Non-pigmented ciliary epithelial cell (primary cell): Measurements from ENCODE around the gene CNOT6.
A peak's percentile ranks its signal among the peaks of the same experiment; 100 is the strongest.
"Not testable (repeated sequence)": the region's sequence is repeated elsewhere in the genome, so short reads cannot be mapped to it uniquely, and the experiment has no call there.

Experiments
- DNase-seq: peaks from one replicate; pipeline ENCODE4 v3.0.0-alpha.2; 2010; ENCODE audit warnings: low read depth

The CNOT6 gene

DNA sequence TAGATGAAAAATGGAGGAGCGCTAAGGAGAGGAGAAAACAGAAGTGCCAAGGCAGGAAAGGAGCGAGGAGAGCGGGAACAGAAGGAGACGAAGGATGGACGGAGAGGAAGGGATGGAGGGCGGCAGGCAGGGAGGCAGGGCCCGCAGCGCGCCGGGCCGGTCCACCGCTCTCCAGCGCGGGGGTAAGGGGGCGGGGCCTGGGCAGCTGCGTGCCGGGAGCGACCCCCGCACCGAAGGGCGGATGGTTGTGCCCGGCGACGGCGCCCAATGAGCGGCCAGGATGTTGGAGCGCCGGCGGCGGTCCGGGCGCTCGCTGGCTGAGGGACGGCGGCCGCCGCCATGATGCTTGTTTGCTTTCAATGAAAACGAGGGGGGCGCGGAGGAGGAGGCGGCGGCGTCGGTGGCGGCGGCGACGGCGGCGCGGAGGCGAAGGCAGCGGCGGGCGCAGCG, at the start of gene CNOT6:
CNOT6 (plus strand) TSS at position 320 of the 450 bp plus-strand sequence. CDS start 34,898 bp downstream, outside the sequence.
- peak; percentile 63 for DNase-seq

GRCh38 chr5:180454752-180455151, 39.4 kb upstream of the CNOT6 start:
- no peak for DNase-seq

- DNase-seq: no peak
Observed at GRCh38 chr5:180455872-180456271, 38.3 kb upstream of the CNOT6 start.

GRCh38 chr5:180456792-180457191, 37.4 kb upstream of the CNOT6 start:
- no peak for DNase-seq

DNA sequence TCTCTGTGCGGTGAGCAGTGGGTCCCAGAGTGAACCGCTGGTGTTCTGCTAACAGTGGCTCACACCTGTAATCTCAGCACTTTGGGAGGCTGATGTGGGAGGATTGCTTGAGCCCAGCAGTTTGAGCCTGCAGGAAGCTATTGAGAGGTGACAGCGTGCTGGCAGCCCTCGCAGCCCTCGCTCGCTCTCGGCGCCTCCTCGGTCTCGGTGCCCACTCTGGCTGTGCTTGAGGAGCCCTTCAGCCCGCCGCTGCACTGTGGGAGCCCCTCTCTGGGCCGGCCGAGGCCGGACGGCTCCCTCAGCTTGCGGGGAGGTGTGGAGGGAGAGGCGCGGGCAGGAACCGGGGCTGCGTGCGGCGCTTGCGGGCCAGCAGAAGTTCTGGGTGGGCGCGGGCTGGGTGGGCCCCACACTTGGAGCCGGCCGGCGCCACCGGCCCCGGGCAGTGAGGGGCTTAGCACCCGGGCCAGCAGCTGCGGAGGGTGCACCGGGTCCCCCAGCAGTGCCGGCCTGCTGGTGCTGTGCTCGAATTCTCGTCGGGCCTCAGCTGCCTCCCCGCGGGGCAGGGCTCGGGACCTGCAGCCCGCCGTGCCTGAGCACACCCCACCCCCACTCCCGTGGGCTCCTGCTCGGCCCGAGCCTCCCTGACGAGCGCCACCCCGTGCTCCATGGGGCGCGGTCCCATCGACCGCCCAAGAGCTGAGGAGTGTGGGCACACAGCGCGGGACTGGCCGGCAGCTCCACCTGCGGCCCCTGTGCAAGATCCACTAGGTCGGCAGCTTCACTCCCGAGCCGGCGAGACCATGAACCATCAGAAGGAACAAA, 35.1 kb upstream of the CNOT6 start:
- not testable (repeated sequence) for DNase-seq

DNA sequence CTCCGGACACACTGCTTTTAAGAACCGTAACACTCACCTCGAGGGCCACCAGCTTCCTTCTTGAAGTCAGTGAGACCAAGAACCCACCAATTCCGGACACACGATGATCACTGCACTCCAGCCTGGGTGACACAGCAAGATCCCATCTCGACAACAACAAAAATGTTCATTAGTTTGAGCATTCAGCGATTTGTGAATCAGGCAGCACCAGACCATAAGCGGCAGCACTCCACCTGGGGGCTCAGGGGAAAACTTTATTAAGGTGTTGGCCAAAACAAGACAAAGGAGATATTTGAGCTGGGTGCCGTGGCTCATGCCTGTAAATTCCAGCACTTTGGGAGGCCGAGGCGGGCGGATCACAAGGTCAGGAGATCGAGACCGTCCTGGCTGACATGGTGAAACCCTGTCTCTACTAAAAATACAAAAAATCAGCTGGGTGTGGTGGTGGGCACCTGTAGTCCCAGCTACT, 34.5 kb upstream of the CNOT6 start:
- DNase-seq: not testable (repeated sequence)

DNA sequence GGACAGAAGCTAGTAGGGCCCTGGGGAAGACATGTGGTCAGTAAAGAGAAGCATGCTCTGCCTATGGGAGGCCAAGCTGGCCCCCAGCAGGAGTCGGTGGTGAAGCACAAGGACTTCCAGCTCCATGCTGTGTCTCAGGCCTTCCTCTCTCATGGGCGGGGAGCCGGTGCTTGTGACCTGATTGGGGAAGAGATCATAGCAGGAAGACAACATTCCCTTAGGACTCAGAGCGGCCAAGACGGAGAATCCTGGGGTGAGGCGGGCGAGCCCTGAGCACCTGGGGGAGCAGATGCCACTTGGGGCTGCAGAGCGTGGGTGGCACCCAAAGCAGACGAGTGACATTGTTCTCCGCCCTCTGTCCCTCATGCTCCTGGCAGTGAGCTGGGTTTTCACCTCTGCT, 33.3 kb upstream of the CNOT6 start:
- DNase-seq: no peak

DNA sequence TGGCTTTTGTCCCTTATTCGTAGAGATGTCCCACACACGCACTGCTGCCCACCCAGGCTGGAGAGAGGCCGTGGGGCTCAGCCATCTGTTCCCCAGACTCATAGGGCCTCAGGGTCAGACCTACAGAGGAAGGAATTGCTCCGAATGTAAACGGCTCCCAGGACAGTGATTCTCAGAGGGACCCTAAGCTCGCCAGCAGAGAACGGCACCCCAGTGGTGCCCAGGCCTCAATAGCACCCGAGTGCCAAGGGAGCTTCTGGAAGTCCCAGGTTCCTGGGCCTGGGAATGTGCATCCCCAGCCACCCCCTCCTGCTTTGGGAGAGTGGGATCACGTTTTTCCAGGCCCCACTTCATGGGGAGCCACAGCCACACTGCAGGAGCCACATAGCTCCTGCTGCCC, 32.9 kb upstream of the CNOT6 start:
- DNase-seq: no peak

DNA sequence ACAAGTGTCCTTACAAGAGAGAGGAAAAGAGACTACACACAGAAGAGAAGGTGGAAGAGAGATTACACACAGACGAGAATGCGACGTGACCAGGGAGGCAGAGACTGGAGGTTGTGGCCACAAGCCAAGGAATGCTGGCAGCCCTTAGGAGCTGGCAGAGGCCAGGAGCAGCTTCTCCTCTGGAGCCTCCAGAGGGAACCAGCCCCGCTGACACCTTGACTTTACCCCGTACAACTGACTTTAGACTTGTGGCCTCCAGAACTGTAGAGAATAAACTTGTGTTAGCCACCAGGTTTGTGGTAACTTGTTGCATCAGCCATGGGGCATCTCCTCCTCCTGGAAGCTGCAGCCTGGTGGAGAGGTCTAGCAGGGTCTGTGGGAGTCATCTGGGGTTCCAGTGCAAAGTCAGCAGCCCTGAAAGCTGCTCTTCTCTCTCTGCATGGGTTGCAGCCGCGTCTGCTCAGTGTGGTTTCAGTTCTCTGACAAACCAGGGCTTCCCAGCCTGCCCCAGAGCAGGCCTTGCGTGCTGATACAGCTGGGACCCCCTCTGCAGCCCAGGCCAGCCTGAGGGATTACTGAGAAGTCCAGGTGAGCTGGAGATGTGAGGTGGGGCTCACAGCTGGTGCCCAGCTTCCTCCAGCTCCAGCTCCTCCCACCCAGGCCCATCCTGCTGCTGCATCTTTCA, 30.8 kb upstream of the CNOT6 start:
- DNase-seq: no peak

GRCh38 chr5:180463916-180464602, 30.1 kb upstream of the CNOT6 start:
- DNase-seq: no peak

DNA sequence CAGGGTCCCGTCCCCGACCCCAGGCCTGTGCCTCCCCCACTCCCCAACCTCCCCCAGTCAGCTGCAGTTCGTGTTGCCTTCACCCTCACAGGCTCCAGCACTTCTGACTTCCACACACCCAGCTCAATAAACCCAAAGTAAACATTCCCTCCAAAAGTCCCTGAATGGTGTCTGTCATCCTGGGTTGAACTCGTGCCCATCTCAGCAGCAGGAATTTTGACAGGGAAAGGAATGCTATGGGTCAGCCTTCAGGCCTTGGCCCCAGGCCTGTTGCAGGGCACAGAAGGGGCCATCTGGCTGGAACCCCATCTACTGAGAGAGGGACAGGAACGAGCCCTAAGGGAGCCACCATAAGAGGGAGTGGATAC, 29.6 kb upstream of the CNOT6 start:
- no peak for DNase-seq

- not testable (repeated sequence) for DNase-seq
Observed at GRCh38 chr5:180465052-180465451, 29.1 kb upstream of the CNOT6 start.

DNA sequence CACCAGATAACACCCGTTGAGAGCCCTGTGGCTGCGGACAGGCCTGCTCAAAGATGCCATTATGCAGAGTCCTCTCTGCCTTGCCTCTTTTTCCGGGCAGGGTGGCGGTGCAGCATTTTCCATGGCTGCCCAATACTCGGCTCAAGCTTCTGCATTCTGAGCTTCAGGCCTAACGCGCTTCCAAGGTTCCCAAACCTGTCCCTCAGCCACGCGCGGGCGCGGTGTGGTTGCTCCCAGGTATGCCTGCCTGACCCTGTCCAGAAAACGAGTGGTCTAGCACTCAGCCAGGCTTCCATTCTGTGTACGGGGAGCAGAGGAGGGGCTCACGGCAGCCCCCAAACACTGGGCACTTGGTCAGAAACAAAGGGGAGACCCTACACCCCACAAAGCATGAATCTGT, 27.9 kb upstream of the CNOT6 start:
- DNase-seq: no peak

GRCh38 chr5:180467028-180467975, 26.9 kb upstream of the CNOT6 start:
- no peak for DNase-seq

DNA sequence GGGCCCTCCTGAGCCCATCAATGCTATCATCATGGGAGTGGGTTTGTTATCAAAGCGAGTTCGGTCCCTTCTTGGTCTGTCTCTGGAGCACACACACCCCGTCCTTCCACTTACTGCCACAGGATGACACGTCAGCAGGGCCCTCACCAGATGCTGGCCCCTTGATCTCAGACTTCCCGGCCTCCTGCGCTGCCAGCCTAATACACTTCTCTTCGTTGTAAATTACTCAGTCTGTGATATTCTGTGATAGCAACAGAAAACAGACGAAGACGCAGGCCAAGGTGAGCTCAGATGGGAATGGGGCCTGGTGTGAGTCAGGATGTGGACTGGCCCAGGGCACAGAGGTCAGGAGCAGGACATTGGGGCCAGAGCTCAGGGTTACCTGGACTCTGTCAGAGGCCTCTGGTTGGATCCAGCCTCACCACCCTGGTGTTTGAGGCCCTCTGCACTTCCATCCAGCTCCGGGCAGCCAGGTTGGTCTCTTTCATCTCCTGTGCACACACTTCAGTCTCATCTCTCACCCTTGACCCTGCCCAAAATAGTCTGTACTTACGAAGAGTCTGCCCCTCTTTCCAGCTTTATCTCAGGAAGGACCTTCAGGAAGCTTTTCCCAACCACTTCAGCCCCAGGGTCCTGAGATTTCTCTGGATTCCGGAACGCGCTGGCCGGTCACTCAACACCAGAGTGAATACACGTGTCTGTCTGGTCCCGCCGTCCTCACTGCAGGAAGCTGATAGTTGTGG, 26.0 kb upstream of the CNOT6 start:
- no peak for DNase-seq

- DNase-seq: no peak
Observed at GRCh38 chr5:180468732-180469585, 25.2 kb upstream of the CNOT6 start.

- DNase-seq: no peak
Observed at GRCh38 chr5:180469586-180469865, 24.7 kb upstream of the CNOT6 start.

GRCh38 chr5:180469866-180470265, 24.3 kb upstream of the CNOT6 start:
- DNase-seq: no peak

DNA sequence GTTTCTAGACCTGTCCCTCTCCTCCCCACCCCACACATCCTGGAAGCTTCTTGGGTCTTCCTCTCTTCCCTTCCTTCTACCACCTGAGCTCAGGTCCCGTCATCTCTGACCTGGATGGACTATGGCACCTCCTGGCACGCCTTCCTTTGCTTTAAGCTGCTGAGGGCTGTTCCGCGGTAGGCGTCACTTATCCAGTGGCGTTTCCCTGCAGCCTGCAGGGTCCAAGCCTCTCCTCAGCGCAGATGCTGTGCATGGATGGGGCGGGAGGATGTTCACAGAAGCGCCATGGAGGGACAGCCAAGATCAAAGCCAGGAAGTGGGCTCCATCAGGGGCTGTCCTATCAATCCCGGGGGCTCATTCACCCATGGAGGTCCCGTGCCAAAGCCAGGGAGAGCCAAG, 23.8 kb upstream of the CNOT6 start:
- no peak for DNase-seq

DNA sequence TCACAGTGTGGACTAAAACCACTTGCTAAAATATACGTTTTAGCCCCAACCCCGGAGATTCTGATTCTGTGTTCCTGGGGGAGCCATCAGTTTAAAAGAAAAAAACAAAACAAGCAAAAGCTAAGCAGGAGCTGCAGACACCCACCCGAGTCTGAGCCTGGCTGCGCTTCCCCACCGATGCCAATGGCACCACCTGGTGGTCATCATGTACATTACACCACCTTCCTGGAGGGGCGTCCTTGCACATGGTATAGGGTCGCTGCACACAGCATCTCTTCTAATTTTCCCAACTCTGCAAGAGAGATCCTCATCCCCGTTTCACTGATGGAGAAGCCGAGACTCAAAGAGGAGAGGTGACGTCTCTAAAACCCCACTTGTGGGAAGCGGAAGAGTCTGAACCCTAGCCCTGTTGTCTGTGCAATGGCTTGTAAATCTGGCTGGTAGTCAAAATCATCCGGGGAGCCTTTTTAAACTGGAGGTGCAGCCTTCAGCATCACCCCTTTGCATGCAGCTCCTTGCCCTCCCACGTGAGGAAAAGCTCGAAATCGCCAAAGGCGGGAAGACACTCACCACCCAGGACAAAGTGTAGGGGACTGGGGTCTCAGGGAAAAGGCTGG, 23.1 kb upstream of the CNOT6 start:
- DNase-seq: peak; percentile 5
